ENCODE measurements around the gene THEM4.
"Not testable (repeated sequence)": the region's sequence is repeated elsewhere in the genome, so short reads cannot be mapped to it uniquely, and the experiment has no call there.

Gene THEM4

GRCh38 chr1:151891512-151891911 lies 17.8 kb downstream of the THEM4 start:
- DNase-seq: no peak

GRCh38 chr1:151888972-151889570 lies 20.2 kb downstream of the THEM4 start:
- no peak for DNase-seq

GRCh38 chr1:151887028-151887427 lies 22.3 kb downstream of the THEM4 start:
- no peak for DNase-seq

- DNase-seq: no peak
Measured at GRCh38 chr1:151885479-151885878, 23.8 kb downstream of the THEM4 start.

- not testable (repeated sequence) for DNase-seq
Measured at GRCh38 chr1:151884879-151885278, 24.4 kb downstream of the THEM4 start.

GRCh38 chr1:151884445-151884844 lies 24.9 kb downstream of the THEM4 start:
- DNase-seq: not testable (repeated sequence)

DNA sequence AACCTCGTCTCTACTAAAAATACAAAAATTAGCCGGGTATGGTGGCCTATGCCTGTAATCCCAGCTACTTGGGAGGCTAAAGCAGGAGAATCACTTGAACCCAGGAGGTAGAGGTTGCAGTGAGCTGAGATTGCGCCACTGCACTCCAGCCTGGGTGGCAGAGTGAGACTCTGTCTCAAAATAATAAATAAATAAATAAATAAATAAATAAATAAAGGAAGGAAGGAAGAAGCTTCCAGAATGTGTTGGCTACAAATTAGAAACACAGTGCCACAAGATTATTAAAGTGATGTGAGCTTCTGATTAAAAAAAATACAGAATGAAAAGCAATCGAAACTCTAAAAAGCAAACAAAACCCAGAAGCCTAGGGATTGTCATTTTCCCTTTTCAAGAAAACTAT lies 25.4 kb downstream of the THEM4 start:
- DNase-seq: not testable (repeated sequence)

DNA sequence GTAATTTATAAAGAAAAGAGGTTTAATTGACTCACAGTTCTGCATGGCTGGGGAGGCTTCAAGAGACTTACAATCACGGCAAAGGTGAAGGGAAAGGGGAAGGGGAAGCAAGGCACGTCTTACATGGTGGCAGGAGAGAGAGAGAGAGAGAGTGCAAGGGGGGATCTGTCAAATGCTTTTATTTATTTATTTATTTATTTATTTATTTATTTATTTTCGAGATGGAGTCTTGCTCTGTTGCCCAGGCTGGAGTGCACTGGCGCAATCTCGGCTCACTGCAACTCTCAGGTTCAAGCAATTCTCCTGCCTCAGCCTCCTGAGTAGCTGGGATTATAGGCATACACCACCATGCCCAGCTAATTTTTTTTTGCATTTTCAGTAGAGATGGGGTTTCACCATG lies 26.4 kb downstream of the THEM4 start:
- DNase-seq: not testable (repeated sequence)

DNA sequence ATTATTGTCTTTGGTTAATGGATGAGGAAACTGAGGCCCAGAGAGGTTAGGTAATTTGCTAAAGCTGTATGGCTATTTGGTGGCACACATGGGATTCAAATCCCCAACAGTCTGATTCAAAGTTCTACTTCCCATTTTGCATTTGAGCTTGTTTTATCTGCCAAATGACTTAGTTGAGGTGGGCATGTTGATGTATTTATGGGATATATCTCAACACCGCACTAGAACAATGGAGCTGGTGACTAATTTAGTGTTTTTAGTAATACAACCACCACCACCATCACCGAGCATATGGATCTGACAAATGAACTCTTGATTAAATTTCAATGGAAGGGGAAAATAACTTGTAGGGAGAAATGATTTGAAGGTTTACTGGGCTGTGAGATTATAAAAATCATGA lies 26.8 kb downstream of the THEM4 start:
- no peak for DNase-seq

GRCh38 chr1:151881479-151881878 lies 27.8 kb downstream of the THEM4 start:
- DNase-seq: no peak

- DNase-seq: no peak
Measured at GRCh38 chr1:151875419-151876097, 33.8 kb downstream of the THEM4 start.

DNA sequence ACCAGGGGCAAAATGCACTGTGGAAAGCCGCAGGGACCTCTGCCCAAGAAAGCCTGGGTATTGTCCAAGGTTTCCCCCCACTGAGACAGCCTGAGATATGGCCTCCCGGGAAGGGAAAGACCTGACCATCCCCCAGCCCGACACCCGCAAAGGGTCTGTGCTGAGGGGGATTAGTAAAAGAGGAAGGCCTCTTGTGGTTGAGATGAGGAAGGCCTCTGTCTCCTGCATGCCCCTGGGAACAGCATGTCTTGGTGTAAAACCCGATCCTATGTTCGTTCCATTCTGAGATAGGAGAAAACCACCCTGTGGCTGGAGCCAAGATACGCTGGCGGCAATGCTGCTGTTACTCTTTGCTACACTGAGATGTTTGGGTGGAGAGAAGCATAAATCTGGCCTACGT lies 36.5 kb downstream of the THEM4 start:
- DNase-seq: not testable (repeated sequence)

DNA sequence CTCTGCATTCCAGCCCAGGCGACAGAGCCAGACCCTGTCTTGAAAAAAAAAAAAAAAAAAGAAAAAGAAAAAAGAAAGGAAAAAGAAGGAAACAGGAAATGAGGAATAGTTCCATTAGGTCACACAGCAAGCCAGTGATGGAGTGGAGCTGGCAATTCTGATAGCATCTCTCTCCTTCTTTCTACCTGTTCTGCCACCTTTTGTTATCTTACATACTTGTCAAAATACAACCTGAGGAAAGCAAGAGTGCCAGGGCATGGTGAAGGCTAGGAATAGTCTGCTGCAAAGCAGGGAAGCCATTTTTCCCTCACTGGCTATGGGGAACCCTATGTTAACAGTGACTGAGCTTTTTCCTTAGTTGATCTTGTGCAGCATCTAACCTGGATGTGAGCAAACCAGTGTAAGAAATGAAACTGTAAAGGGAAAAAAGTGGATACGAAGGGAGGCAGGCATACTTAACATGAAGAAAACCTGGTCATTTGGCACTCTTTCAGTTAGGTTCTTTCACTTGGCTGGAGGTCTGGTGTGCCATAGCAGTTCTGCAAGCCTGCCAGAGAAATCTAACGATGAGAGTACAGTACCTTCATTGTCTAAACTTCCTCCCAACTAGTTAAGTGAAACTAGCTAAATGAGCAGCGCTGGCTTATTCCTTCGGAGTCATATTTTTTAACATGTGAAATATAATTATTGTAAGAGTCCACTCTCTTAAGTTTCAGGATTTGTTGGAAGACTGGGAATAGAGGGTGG lies 37.9 kb downstream of the THEM4 start:
- DNase-seq: no peak

DNA sequence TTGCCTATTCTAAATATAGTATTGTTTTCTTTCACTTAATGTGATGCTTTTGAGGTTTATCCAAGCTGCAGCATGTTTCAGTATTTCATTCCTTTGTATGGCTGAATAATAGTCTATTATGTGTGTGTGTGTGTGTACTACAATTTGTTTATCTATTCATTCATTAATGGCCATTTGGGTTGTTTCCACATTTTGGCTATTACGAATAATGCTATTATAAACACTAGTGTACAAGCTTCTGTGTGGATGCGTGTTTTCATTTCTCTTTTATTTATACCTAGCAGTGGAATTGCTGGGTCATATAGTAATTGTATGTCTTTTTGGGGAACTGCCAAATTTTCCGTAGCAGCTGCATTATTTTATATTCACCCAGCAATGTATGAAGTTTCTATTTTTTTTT lies 40.8 kb downstream of the THEM4 start:
- DNase-seq: no peak

GRCh38 chr1:151867765-151868411 lies 41.4 kb downstream of the THEM4 start:
- no peak for DNase-seq

DNA sequence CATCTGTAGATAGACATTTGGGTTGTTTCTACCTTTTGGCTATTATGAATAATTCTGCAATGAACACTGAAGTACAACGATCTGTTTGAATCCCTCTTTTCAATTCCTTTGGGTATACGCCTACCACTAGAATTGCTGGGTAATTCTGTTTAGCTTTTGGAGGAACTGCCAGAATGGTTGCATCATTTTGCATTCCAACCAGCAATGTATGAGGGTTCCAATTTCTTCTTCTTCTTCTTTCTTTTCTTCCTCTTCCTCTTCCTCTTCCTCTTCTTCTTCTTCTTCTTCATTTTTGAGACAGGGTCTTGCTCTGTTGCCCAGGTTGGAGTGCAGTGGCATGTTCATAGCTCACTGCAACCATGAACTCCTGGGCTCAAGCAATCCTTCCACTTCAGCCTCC lies 42.0 kb downstream of the THEM4 start:
- DNase-seq: no peak

- DNase-seq: no peak
Measured at GRCh38 chr1:151864411-151864810, 44.9 kb downstream of the THEM4 start.

- DNase-seq: no peak
Measured at GRCh38 chr1:151862604-151863003, 46.7 kb downstream of the THEM4 start.

- DNase-seq: no peak
Measured at GRCh38 chr1:151860504-151861187, 48.7 kb downstream of the THEM4 start.

- DNase-seq: no peak
Measured at GRCh38 chr1:151859891-151860293, 49.4 kb downstream of the THEM4 start.

DNA sequence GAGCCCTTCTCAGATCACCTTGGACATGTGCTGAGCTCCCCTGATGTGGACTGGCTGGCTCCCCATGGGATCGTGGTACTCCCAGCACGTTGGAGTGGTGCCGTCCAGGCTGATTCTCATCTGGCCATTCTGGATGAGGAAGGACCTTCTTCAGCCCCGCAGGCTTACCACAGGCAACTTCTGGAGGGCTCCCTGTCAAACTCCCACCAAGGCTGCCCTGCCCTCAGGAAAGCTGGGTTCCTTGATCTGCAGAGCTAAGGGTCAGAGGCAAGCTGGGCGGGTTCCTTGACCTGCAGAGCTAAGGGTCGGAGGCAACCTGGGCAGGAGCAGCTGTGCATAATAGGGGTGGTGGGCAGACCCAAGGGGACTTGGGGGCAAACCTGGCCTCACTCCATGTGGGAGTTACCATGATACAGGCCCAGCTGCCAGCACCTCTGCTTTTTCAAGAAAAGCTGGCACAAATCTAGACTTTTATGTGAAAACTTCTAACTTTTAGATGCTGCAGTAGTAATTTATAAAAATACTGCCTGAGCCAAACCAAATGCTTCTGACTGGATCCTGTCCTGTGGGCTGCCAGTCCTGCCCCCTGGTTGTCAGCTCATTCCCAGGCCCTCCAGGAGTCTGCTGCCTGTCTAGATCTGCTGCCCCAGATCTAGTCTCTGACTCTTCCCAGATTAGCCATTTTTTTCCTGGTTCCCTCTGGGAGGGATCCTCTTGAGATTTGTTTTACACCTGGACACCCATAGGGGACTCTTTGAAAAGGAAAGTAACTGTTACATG lies 50.2 kb downstream of the THEM4 start:
- no peak for DNase-seq

Data from DMS79 (cell line).